ENCODE data around the gene INAFM2. TPM values are rescaled to one million over a fixed set of nuclear protein-coding genes. Genes with fewer than 3 reads are reported as not detected.

The INAFM2 gene
- total and polyA plus RNA-seq, 2 of the 4 experiments (the other 2 are of a cell fraction): 10.4 to 14.0 TPM

DNA sequence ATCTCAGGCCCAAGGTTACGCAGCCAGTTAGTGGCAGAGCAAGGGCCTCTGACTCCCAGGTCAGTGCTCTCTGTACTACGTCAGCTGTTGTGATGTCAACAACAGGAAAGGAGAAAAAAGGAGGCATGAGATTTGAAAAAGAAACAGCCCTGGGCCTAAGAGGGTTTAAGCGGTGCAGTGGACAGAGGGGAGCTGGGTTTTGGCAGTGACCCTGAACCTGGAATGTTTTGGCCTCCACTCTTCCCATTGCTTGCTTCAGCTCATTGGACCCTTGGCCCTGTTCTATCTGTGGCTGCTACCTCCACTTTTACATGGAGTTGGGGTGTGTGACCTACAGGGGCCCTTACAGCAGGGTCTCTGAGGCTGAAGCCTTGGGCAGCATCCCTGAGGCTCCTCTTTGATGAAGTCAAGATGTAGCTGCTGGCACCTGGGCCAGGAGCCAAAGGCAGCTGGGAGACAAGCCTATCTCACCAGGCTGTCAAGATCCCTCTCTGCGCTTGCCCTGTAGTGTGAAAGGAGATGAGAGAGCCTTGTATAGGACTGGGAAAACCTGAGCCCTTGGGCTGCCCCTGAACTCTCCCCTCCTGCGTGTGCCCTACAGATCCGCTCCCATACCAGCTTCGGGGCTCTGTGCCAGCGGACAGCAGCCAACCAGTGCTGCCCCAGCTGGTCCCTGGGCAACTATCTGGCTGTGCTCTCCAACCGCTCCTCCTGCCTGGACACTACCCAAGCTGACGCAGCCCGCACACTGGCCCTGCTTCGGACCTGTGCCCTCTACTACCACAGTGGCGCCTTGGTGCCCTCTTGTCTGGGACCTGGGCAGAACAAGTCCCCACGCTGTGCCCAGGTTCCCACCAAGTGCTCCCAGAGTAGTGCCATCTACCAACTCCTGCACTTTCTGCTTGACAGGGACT lies 43.2 kb downstream of the INAFM2 start:
- H2BK15ac ChIP-seq (ENCODE audit: low read depth, low read length): no peak overlapping the region
- no peak overlapping the region for H2AK5ac ChIP-seq (ENCODE audit: low read depth, low read length)
- no peak overlapping the region for H2BK120ac ChIP-seq (ENCODE audit: low read depth, low read length)
- H3K4ac ChIP-seq (ENCODE audit: low read depth, low read length): no peak overlapping the region
- intact Hi-C loops (cut with micrococcal nuclease) (no loop called here), in situ Hi-C loops (cut with MboI; ENCODE audit: low sequenced_read_pairs) (no loop called here), dilution Hi-C loops (cut with HindIII; ENCODE audit: low sequenced_read_pairs, unreplicated experiment) (no loop called here)
- H3K23ac ChIP-seq (ENCODE audit: low read depth, low read length): no peak overlapping the region
- H4K8ac ChIP-seq (ENCODE audit: low read depth in 2 of 2, low read length in 2 of 2): no peak overlapping the region
- H4K91ac ChIP-seq (ENCODE audit: insufficient read depth, low read depth, low read length): no peak overlapping the region
- DNase-seq (no peak), ATAC-seq (ENCODE audit: low read depth) (no peak)
- WGBS, 2 experiments (ENCODE audit: extremely low coverage in 2 of 2, insufficient read length in 1 of 2): 89% methylated on average over 12 of the region's 14 CpGs; no CpG with 5 or more reads in 1 of the 2 experiments
- no peak overlapping the region for H3K27ac ChIP-seq (ENCODE audit: insufficient read depth, low read length)
- H3K18ac ChIP-seq (ENCODE audit: low read depth, low read length): no peak overlapping the region
- BruUV-seq (replicated peaks): no TSS peak
- no peak overlapping the region for H3K4me2 ChIP-seq (ENCODE audit: low read depth, low read length)
- peaks cover 2% of the 10 kb centered on the region; the same call in 1 of the 2 replicates for H3K4me1 ChIP-seq (ENCODE audit: control insufficient read depth, insufficient read depth, low read length)
- H3K4me3 ChIP-seq (ENCODE audit: insufficient read depth, low read depth, low read length): no peak overlapping the region
- CTCF ChIA-PET: no interaction called here
- TF ChIP-seq CEBPB (IDR thresholded peaks at IDR 0.05; ENCODE audit: low read depth, low read length): no peak
- no peak for TF ChIP-seq RAD21 (IDR thresholded peaks at IDR 0.05; ENCODE audit: low read length)
- TF ChIP-seq, protein P1, sequence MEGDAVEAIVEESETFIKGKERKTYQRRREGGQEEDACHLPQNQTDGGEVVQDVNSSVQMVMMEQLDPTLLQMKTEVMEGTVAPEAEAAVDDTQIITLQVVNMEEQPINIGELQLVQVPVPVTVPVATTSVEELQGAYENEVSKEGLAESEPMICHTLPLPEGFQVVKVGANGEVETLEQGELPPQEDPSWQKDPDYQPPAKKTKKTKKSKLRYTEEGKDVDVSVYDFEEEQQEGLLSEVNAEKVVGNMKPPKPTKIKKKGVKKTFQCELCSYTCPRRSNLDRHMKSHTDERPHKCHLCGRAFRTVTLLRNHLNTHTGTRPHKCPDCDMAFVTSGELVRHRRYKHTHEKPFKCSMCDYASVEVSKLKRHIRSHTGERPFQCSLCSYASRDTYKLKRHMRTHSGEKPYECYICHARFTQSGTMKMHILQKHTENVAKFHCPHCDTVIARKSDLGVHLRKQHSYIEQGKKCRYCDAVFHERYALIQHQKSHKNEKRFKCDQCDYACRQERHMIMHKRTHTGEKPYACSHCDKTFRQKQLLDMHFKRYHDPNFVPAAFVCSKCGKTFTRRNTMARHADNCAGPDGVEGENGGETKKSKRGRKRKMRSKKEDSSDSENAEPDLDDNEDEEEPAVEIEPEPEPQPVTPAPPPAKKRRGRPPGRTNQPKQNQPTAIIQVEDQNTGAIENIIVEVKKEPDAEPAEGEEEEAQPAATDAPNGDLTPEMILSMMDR (conservative IDR thresholded peaks at IDR 0.05; ENCODE audit: low read depth, low read length): no peak
- H3K9ac ChIP-seq (ENCODE audit: low read depth, low read length): no peak overlapping the region
- H3K36me3 ChIP-seq (ENCODE audit: control insufficient read depth, insufficient read depth, low read length): no peaks in the 10 kb centered on the region
- H3K79me1 ChIP-seq (ENCODE audit: low read depth in 1 of 2, low read length in 2 of 2): no peaks in the 10 kb centered on the region
- peaks cover 9% of the 10 kb centered on the region for H3K27me3 ChIP-seq (ENCODE audit: control insufficient read depth, insufficient read depth, low read length)
- POLR2A ChIA-PET (ENCODE audit: unreplicated experiment): no interaction called here
- H2BK20ac ChIP-seq (ENCODE audit: low read depth, low read length): no peak overlapping the region
- H3K56ac ChIP-seq (ENCODE audit: extremely low read depth, insufficient read depth, low read length): no peak overlapping the region
- no peaks in the 10 kb centered on the region for H4K20me1 ChIP-seq (ENCODE audit: insufficient read depth, low read length)
- H2AFZ ChIP-seq (replicated peaks; ENCODE audit: low read length, poor library complexity): no peak overlapping the region
- H3K9me3 ChIP-seq (ENCODE audit: control insufficient read depth, insufficient read depth, low read length): no peaks in the 10 kb centered on the region
- H3K9me1 ChIP-seq (ENCODE audit: insufficient read depth, low read length): 0 out of 2 replicates have a peak, but pooled peaks cover 3% of the 10 kb centered on the region
- no peak overlapping the region for H2BK5ac ChIP-seq (ENCODE audit: low read depth, low read length, poor library complexity, severe bottlenecking)
- no peak overlapping the region for H3K14ac ChIP-seq (replicated peaks; ENCODE audit: low read depth, low read length)
- H2AK9ac ChIP-seq (replicated peaks; ENCODE audit: low read depth, low read length, poor library complexity): no peak overlapping the region
- H4K5ac ChIP-seq (ENCODE audit: low read depth, low read length): no peak overlapping the region
